HG03460 (cell line): ENCODE data around the gene PSD4.

Source experiments
- ATAC-seq: cut with Tn5 transposase; IDR thresholded peaks from one replicate; pipeline ENCODE4 v1.9.1; 2021; ENCODE audit not compliant: unreplicated experiment

The PSD4 gene

GRCh38 chr2:113183264-113183663 is 9.5 kb downstream of the PSD4 start:
- ATAC-seq: no peak

- no peak for ATAC-seq
Measured at GRCh38 chr2:113183703-113184102, 9.9 kb downstream of the PSD4 start.

GRCh38 chr2:113184531-113185230 is 10.9 kb downstream of the PSD4 start:
- no peak for ATAC-seq

- ATAC-seq: no peak
Measured at GRCh38 chr2:113185664-113186432, 12.1 kb downstream of the PSD4 start.

- no peak for ATAC-seq
Measured at GRCh38 chr2:113186433-113186796, 12.6 kb downstream of the PSD4 start.

GRCh38 chr2:113187771-113188170 is 14.0 kb downstream of the PSD4 start:
- ATAC-seq: no peak

GRCh38 chr2:113190871-113191270 is 17.1 kb downstream of the PSD4 start:
- ATAC-seq: no peak

GRCh38 chr2:113192459-113193100 is 18.8 kb downstream of the PSD4 start:
- no peak for ATAC-seq

GRCh38 chr2:113195923-113196501 is 22.2 kb downstream of the PSD4 start:
- no peak for ATAC-seq

- no peak for ATAC-seq
Measured at GRCh38 chr2:113196839-113197238, 23.1 kb downstream of the PSD4 start.

GRCh38 chr2:113197347-113198047 is 23.7 kb downstream of the PSD4 start:
- ATAC-seq: no peak

GRCh38 chr2:113198048-113198789 is 24.4 kb downstream of the PSD4 start:
- ATAC-seq: peak; percentile 8

GRCh38 chr2:113198790-113199612 is 25.2 kb downstream of the PSD4 start:
- peak; percentile 86 for ATAC-seq

- ATAC-seq: no peak
Measured at GRCh38 chr2:113200236-113200635, 26.5 kb downstream of the PSD4 start.

- no peak for ATAC-seq
Measured at GRCh38 chr2:113200736-113201490, 27.1 kb downstream of the PSD4 start.

- ATAC-seq: no peak
Measured at GRCh38 chr2:113201496-113202304, 27.9 kb downstream of the PSD4 start.

- no peak for ATAC-seq
Measured at GRCh38 chr2:113202305-113203216, 28.8 kb downstream of the PSD4 start.
